Thoracic aorta (tissue), 2 donors: ENCODE data around the gene ZNF670. TPM values are rescaled to one million over a fixed set of nuclear protein-coding genes. Genes with fewer than 3 reads are reported as not detected.

Experiments used
- ATAC-seq: fragments of 150-250 bp; one replicate; pipeline ENCODE4 v1.8.0; 2017; ENCODE audit warnings: low read depth; ENCODE audit not compliant: insufficient number of reproducible peaks, low FRiP score
- DNase-seq: peaks from one replicate; pipeline ENCODE4 v3.0.0-alpha.2; 2020; ENCODE audit warnings: low spot score
- H3K27ac ChIP-seq, 2 donors: fragments of 200-600 bp; sonication (generic); 1 replicate in 1 of 2; 2 replicates in 1 of 2; pipeline ENCODE4 v1.5.1; 2016; ENCODE audit warnings: mild to moderate bottlenecking in 2 of 2, moderate library complexity in 2 of 2
- H3K27me3 ChIP-seq: fragments of 200-600 bp; sonication (generic); replicated peaks from 2 replicates; pipeline ENCODE4 v1.6.0; 2016; ENCODE audit warnings: mild to moderate bottlenecking; ENCODE audit not compliant: insufficient read depth
- H3K36me3 ChIP-seq: fragments of 200-600 bp; sonication (generic); one replicate; pipeline ENCODE4 v1.5.1; 2016
- H3K4me1 ChIP-seq, 2 donors: fragments of 200-600 bp; sonication (generic); 1 replicate in 1 of 2; 2 replicates in 1 of 2; pipeline versions ENCODE4 v1.5.1 to v1.6.0; 2016; ENCODE audit warnings: low read depth in 2 of 2, mild to moderate bottlenecking in 1 of 2; ENCODE audit not compliant: control insufficient read depth in 1 of 2
- H3K4me3 ChIP-seq: fragments of 200-600 bp; sonication (generic); 2 replicates; pipeline ENCODE4 v1.5.1; 2016; ENCODE audit warnings: mild to moderate bottlenecking
- H3K9me3 ChIP-seq: fragments of 200-600 bp; sonication (generic); 2 replicates; pipeline ENCODE4 v1.5.1; 2016
- CTCF ChIP-seq: fragments of 200-600 bp; sonication (generic); IDR thresholded peaks from one replicate; pipeline ENCODE4 v1.5.1; 2019; ENCODE audit warnings: antibody characterized with exemption
- total RNA-seq, 2 donors: library from RNA; depleted of rRNA; stranded (reverse); fragments of >200 nt; gene quantifications; one replicate each; pipeline versions ENCODE4 v1.1.0 to v1.2.3, GENCODE V29; 2016

The ZNF670 gene
- total RNA-seq, 2 donors from 2014 or later, result 1.1 to 5.2 TPM

- DNase-seq, result no peak
- Histone ChIP-seq H3K36me3 (no peaks in the 10 kb centered on the region), H3K27ac (no peak overlapping the region)
Measured at GRCh38 chr1:247113733-247114271, 35.2 kb upstream of the ZNF670 start.

GRCh38 chr1:247113094-247113497 is 34.5 kb upstream of the ZNF670 start:
- peaks cover 3 to 15% of the 10 kb centered on the region in 2 donors for H3K4me1 ChIP-seq
- DNase-seq, result no peak
- H3K27me3 ChIP-seq, result no peaks in the 10 kb centered on the region
- no peak for ATAC-seq
- no peaks in the 10 kb centered on the region for H3K36me3 ChIP-seq
- no peak overlapping the region for H3K4me3 ChIP-seq
- no peak overlapping the region for H3K27ac ChIP-seq
- no peak for TF ChIP-seq CTCF
- H3K9me3 ChIP-seq, result no peaks in the 10 kb centered on the region

More at GRCh38 chr1:247113733-247114271, 35.2 kb upstream of the ZNF670 start:
- no peak for TF ChIP-seq CTCF
- H3K4me3 ChIP-seq, result no peak overlapping the region
- no peaks in the 10 kb centered on the region for H3K9me3 ChIP-seq
- H3K4me1 ChIP-seq, result peaks cover 3 to 15% of the 10 kb centered on the region in 2 donors
- no peak for ATAC-seq
- no peaks in the 10 kb centered on the region for H3K27me3 ChIP-seq

GRCh38 chr1:247112479-247112781 is 33.8 kb upstream of the ZNF670 start:
- TF ChIP-seq CTCF, result no peak
- peak overlapping the region in 1 of 2 donors; percentile 81 for H3K27ac ChIP-seq
- ATAC-seq, result no peak

GRCh38 chr1:247111700-247112478 is 33.3 kb upstream of the ZNF670 start:
- H3K36me3 ChIP-seq, result no peaks in the 10 kb centered on the region
- no peak for TF ChIP-seq CTCF
- H3K4me1 ChIP-seq, result peaks cover 3 to 15% of the 10 kb centered on the region in 2 donors
- no peaks in the 10 kb centered on the region for H3K27me3 ChIP-seq
- H3K27ac ChIP-seq, result peak overlapping the region; percentile 73 to 81
- no peaks in the 10 kb centered on the region for H3K9me3 ChIP-seq
- DNase-seq (no peak), ATAC-seq (peak; percentile 75)
- peak overlapping the region; percentile 96 for H3K4me3 ChIP-seq

More at GRCh38 chr1:247112479-247112781, 33.8 kb upstream of the ZNF670 start:
- peaks cover 3 to 15% of the 10 kb centered on the region in 2 donors for H3K4me1 ChIP-seq
- H3K27me3 ChIP-seq, result no peaks in the 10 kb centered on the region
- DNase-seq, result no peak
- peak overlapping the region; percentile 96 for H3K4me3 ChIP-seq
- H3K9me3 ChIP-seq, result no peaks in the 10 kb centered on the region
- no peaks in the 10 kb centered on the region for H3K36me3 ChIP-seq

- no peak for TF ChIP-seq CTCF
- H3K9me3 ChIP-seq, result no peaks in the 10 kb centered on the region
- no peaks in the 10 kb centered on the region for H3K27me3 ChIP-seq
- peak overlapping the region; percentile 96 for H3K4me3 ChIP-seq
- ATAC-seq (peak; percentile 14), DNase-seq (no peak)
- H3K4me1 ChIP-seq, result peaks cover 3 to 15% of the 10 kb centered on the region in 2 donors
- no peaks in the 10 kb centered on the region for H3K36me3 ChIP-seq
- H3K27ac ChIP-seq, result peak overlapping the region; percentile 73 to 81
Measured at GRCh38 chr1:247111259-247111699, 32.7 kb upstream of the ZNF670 start.
